Measurements from ENCODE around the gene MOCS3.

- TF ChIP-seq POLR2AphosphoS5 (IDR thresholded peaks at IDR 0.05; ENCODE audit: borderline replicate concordance, low read depth, low read length) (no peak), EZH2 (IDR thresholded peaks at IDR 0.05) (no peak)
Measured at GRCh38 chr20:50975701-50976330, 17.2 kb downstream of the MOCS3 start.

Measured in SK-N-MC (cell line).